ENCODE measurements around the gene DYNC1H1. TPM values are rescaled to one million over a fixed set of nuclear protein-coding genes. Genes with fewer than 3 reads are reported as not detected.

DYNC1H1 gene
- total RNA-seq, 4 donors from 2014 or later: 261 to 376 (median 317) TPM

DNA sequence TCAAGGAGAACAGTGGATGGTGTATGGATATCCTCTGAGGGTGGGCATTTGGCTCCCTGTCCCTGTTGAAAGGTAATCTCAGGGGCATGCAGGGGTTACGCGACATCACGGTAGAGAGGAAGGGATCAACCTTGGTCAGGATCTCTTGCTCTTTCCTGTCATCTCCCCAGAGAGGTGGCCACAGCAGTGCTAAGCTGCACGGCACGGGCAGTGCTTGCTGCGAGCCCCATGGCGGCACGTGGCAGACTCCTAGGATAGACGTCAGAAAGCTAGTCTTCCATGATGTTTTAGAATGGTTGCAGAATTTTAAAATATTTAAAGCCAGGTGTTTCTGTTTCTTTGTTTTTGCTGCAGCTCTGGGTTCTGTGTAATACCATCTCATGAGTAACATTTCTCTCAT is 41.0 kb downstream of the DYNC1H1 start:
- no peaks in the 10 kb centered on the region for H3K27me3 ChIP-seq
- no peak for TF ChIP-seq POLR2A (IDR thresholded peaks at IDR 0.05)
- TF ChIP-seq, protein P1, sequence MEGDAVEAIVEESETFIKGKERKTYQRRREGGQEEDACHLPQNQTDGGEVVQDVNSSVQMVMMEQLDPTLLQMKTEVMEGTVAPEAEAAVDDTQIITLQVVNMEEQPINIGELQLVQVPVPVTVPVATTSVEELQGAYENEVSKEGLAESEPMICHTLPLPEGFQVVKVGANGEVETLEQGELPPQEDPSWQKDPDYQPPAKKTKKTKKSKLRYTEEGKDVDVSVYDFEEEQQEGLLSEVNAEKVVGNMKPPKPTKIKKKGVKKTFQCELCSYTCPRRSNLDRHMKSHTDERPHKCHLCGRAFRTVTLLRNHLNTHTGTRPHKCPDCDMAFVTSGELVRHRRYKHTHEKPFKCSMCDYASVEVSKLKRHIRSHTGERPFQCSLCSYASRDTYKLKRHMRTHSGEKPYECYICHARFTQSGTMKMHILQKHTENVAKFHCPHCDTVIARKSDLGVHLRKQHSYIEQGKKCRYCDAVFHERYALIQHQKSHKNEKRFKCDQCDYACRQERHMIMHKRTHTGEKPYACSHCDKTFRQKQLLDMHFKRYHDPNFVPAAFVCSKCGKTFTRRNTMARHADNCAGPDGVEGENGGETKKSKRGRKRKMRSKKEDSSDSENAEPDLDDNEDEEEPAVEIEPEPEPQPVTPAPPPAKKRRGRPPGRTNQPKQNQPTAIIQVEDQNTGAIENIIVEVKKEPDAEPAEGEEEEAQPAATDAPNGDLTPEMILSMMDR (IDR thresholded peaks at IDR 0.05): no peak
- H3K4me1 ChIP-seq: no peaks in the 10 kb centered on the region
- H3K36me3 ChIP-seq: peaks cover 42 to 100% (median 90%) of the 10 kb centered on the region in 3 donors
- H3K27ac ChIP-seq: no peak overlapping the region
- no peak overlapping the region for H3K4me3 ChIP-seq
- DNase-seq: no peak
- no peaks in the 10 kb centered on the region for H3K9me3 ChIP-seq
- 87 to 88% methylated on average over 9 of the region's 9 CpGs for WGBS, 2 donors
- intact Hi-C loops (cut with DNase I): no loop called here

DNA sequence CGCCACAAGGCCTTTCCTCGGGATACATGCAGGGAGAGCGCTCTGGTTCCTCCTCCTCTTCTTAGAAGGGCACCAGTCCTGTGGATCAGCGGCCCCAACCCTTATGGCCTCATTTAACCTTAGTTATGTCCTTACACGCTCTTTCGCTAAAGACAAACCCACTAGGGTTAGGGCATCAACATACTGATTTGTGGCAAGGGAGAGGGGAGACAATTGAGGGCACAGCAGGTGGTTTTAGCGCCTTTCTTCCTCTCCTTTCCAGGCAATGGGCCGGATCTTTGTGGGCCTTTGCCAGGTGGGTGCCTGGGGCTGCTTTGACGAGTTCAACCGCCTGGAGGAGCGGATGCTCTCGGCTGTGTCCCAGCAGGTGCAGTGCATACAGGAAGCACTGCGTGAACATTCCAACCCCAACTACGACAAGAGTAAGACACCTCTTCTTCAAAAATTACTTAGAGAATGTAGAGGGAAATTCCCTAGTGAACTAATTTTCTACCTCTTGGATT is 43.6 kb downstream of the DYNC1H1 start:
- whole genome bisulfite sequencing, 2 donors: 84 to 85% methylated on average over 8 to 10 of the region's 14 CpGs
- no peak for DNase-seq

DNA sequence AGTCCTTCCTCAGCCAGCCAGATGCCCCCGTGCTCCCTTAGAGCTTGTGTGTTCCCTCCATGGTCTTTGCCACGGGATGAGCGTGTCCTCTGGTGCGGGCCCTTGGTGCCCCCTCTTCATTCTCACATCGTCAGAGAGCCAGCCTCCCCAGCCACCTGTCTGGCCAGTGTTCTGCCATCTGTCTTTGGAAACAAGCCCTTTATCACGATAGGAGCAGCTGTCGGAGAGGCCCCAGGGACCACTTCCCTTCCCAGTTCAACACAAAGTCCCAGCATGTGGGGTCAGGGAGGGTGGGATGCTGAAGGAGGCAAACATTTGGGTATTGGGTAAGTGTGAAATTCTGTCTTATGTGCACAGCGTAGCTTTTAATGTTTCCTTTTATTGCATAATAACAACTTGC is 44.5 kb downstream of the DYNC1H1 start:
- TF ChIP-seq, protein P1 (IDR thresholded peaks at IDR 0.05): no peak
- TF ChIP-seq POLR2A (IDR thresholded peaks at IDR 0.05): no peak
- H3K27ac ChIP-seq: no peak overlapping the region
- 90 to 100% methylated on average over 4 to 5 of the region's 8 CpGs for WGBS, 2 donors
- H3K4me1 ChIP-seq: no peaks in the 10 kb centered on the region
- H3K9me3 ChIP-seq: no peaks in the 10 kb centered on the region
- H3K27me3 ChIP-seq: no peaks in the 10 kb centered on the region
- H3K36me3 ChIP-seq: peaks cover 41 to 100% (median 88%) of the 10 kb centered on the region in 3 donors
- intact Hi-C loops (cut with DNase I): no loop called here
- no peak for DNase-seq
- no peak overlapping the region for H3K4me3 ChIP-seq

More for the DNA sequence above, 43.6 kb downstream of the DYNC1H1 start:
- Histone ChIP-seq H3K27me3 (no peaks in the 10 kb centered on the region), H3K4me1 (no peaks in the 10 kb centered on the region), H3K36me3 (peaks cover 48 to 100% (median 92%) of the 10 kb centered on the region in 3 donors), H3K27ac (no peak overlapping the region), H3K9me3 (no peaks in the 10 kb centered on the region), H3K4me3 (no peak overlapping the region)
- no peak for TF ChIP-seq POLR2A (IDR thresholded peaks at IDR 0.05)
- TF ChIP-seq, protein P1 (IDR thresholded peaks at IDR 0.05): no peak
- intact Hi-C loops (cut with DNase I): no loop called here

DNA sequence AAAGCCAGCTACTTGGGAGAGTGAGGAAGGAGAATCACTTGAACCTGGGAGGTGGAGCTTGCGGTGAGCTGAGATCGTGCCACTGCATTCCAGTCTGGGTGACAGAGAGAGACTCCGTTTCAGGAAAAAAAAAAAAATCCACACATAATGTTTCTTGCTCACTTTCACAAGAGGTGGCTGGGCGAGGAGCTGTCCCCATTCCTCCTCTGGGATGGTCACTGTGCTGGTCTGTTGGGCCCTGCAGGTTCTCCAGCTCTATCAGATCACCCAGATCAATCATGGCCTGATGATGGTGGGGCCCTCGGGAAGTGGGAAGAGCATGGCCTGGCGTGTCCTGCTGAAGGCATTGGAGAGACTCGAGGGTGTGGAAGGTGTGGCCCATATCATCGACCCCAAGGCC is 47.3 kb downstream of the DYNC1H1 start:
- intact Hi-C loops (cut with DNase I): no loop called here
- no peak overlapping the region for H3K27ac ChIP-seq
- no peaks in the 10 kb centered on the region for H3K9me3 ChIP-seq
- no peak for TF ChIP-seq POLR2A (IDR thresholded peaks at IDR 0.05)
- TF ChIP-seq, protein P1 (IDR thresholded peaks at IDR 0.05): no peak
- H3K4me3 ChIP-seq: no peak overlapping the region
- DNase-seq: no peak
- WGBS, 2 donors: 84 to 90% methylated on average over 8 of the region's 8 CpGs
- peaks cover 63 to 100% (median 84%) of the 10 kb centered on the region in 3 donors for H3K36me3 ChIP-seq
- H3K4me1 ChIP-seq: no peaks in the 10 kb centered on the region
- H3K27me3 ChIP-seq: no peaks in the 10 kb centered on the region

DNA sequence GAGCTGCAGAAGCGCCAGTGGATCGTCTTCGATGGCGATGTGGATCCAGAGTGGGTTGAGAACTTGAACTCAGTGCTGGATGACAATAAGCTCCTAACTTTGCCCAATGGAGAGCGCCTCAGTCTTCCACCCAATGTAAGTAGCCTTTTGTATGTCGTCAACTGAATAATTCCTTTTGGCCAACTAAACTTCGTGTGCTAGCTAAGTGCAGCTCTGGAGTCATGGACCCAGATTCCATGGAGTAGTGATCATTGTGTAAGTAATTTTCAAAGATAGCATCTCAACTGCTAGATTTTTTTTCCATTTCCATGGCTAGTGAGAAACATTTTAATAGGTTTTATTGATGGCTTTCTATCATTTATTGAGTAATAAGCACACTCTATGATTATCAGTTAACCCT is 48.0 kb downstream of the DYNC1H1 start:
- TF ChIP-seq, protein P1 (IDR thresholded peaks at IDR 0.05): no peak
- TF ChIP-seq POLR2A (IDR thresholded peaks at IDR 0.05): no peak
- H3K4me1 ChIP-seq: no peaks in the 10 kb centered on the region
- DNase-seq: no peak
- intact Hi-C loops (cut with DNase I): no loop called here
- no peaks in the 10 kb centered on the region for H3K27me3 ChIP-seq
- H3K9me3 ChIP-seq: no peaks in the 10 kb centered on the region
- no peak overlapping the region for H3K27ac ChIP-seq
- peaks cover 65 to 100% (median 86%) of the 10 kb centered on the region in 3 donors for H3K36me3 ChIP-seq
- H3K4me3 ChIP-seq: no peak overlapping the region
- 86 to 99% methylated on average over 7 of the region's 7 CpGs for WGBS, 2 donors

Measured in esophagus squamous epithelium (tissue), 5 donors.